Right atrium auricular region (tissue), 2 donors: Measurements from ENCODE around the gene C19orf44. TPM values are rescaled to one million over a fixed set of nuclear protein-coding genes. Genes with fewer than 3 reads are reported as not detected.
"Not testable (repeated sequence)": the region's sequence is repeated elsewhere in the genome, so short reads cannot be mapped to it uniquely, and the experiment has no call there.

Experiments used
- DNase-seq: peaks from one replicate; pipeline ENCODE4 v3.0.0-alpha.2; 2019; ENCODE audit warnings: low spot score
- H3K27ac ChIP-seq, 2 donors: fragments of 200-600 bp; sonication (generic); 1 replicate in 1 of 2; 2 replicates in 1 of 2; pipeline ENCODE4 v1.5.1; 2016 to 2019
- H3K27me3 ChIP-seq, 2 donors: fragments of 200-600 bp; sonication (generic); one replicate each; pipeline versions ENCODE4 v1.5.1 to v1.6.0; 2017 to 2019
- H3K36me3 ChIP-seq: fragments of 200-600 bp; sonication (generic); one replicate; pipeline ENCODE4 v1.5.1; 2016
- H3K4me1 ChIP-seq, 2 donors: fragments of 200-600 bp; sonication (generic); one replicate each; pipeline versions ENCODE4 v1.5.1 to v1.6.0; 2017 to 2019
- H3K4me3 ChIP-seq, 2 donors: fragments of 200-600 bp; sonication (generic); 1 replicate in 1 of 2; 2 replicates in 1 of 2; pipeline ENCODE4 v1.5.1; 2017 to 2019; ENCODE audit warnings: mild to moderate bottlenecking in 1 of 2, moderate library complexity in 1 of 2
- H3K9me3 ChIP-seq, 2 donors: fragments of 200-600 bp; sonication (generic); one replicate each; pipeline ENCODE4 v1.5.1; 2019
- CTCF ChIP-seq, 2 donors: fragments of 200-600 bp; sonication (generic); IDR thresholded peaks; one replicate each; pipeline ENCODE4 v1.5.1; 2019; ENCODE audit warnings: antibody characterized with exemption in 2 of 2
- total RNA-seq, 2 donors: library from RNA; depleted of rRNA; stranded (reverse); fragments of >200 nt; gene quantifications; one replicate each; pipeline ENCODE4 v1.1.0, GENCODE V29; 2016

C19orf44 gene
- total RNA-seq, 2 donors from 2014 or later = 2.3 to 6.0 TPM

- no peak for DNase-seq
- TF ChIP-seq CTCF (IDR thresholded peaks at IDR 0.05) = no peak
- Histone ChIP-seq H3K9me3 (no peaks in the 10 kb centered on the region), H3K4me1 (peaks cover 0 to 9% of the 10 kb centered on the region in 2 donors), H3K4me3 (no peak overlapping the region), H3K36me3 (peaks cover 27% of the 10 kb centered on the region), H3K27me3 (no peaks in the 10 kb centered on the region), H3K27ac (peak overlapping the region; percentile 46 to 53)
These were observed 12.4 kb downstream of the C19orf44 start for GRCh38 chr19:16508546-16508945.

GRCh38 chr19:16509141-16510061, 13.2 kb downstream of the C19orf44 start:
- H3K27me3 ChIP-seq = no peaks in the 10 kb centered on the region
- H3K4me1 ChIP-seq = peaks cover 0 to 9% of the 10 kb centered on the region in 2 donors
- DNase-seq = peak; percentile 80
- no peaks in the 10 kb centered on the region for H3K9me3 ChIP-seq
- H3K36me3 ChIP-seq = peaks cover 29% of the 10 kb centered on the region
- H3K4me3 ChIP-seq = no peak overlapping the region
- no peak for TF ChIP-seq CTCF (IDR thresholded peaks at IDR 0.05)
- H3K27ac ChIP-seq = peak overlapping the region; percentile 46 to 53

GRCh38 chr19:16512611-16513010, 16.4 kb downstream of the C19orf44 start:
- not testable (repeated sequence) for DNase-seq, H3K4me3 ChIP-seq, H3K27me3 ChIP-seq, H3K27ac ChIP-seq, H3K4me1 ChIP-seq, H3K9me3 ChIP-seq
- H3K36me3 ChIP-seq = peaks cover 46% of the 10 kb centered on the region

- TF ChIP-seq CTCF (IDR thresholded peaks at IDR 0.05) = no peak
These were observed 18.3 kb downstream of the C19orf44 start for GRCh38 chr19:16514383-16515019.

GRCh38 chr19:16516381-16516780, 20.2 kb downstream of the C19orf44 start:
- no peaks in the 10 kb centered on the region for H3K27me3 ChIP-seq
- TF ChIP-seq CTCF (IDR thresholded peaks at IDR 0.05) = no peak
- peaks cover 68% of the 10 kb centered on the region for H3K36me3 ChIP-seq
- H3K27ac ChIP-seq = no peak overlapping the region
- no peaks in the 10 kb centered on the region for H3K9me3 ChIP-seq
- no peak overlapping the region for H3K4me3 ChIP-seq
- H3K4me1 ChIP-seq = no peaks in the 10 kb centered on the region
- no peak for DNase-seq

More at GRCh38 chr19:16514383-16515019, 18.3 kb downstream of the C19orf44 start:
- no peak overlapping the region for H3K27ac ChIP-seq
- no peak for DNase-seq
- H3K9me3 ChIP-seq = no peaks in the 10 kb centered on the region
- peaks cover 59% of the 10 kb centered on the region for H3K36me3 ChIP-seq
- H3K4me1 ChIP-seq = peaks cover 0 to 9% of the 10 kb centered on the region in 2 donors
- H3K4me3 ChIP-seq = no peak overlapping the region
- no peaks in the 10 kb centered on the region for H3K27me3 ChIP-seq

GRCh38 chr19:16516923-16517610, 20.9 kb downstream of the C19orf44 start:
- H3K36me3 ChIP-seq = peaks cover 74% of the 10 kb centered on the region
- no peaks in the 10 kb centered on the region for H3K9me3 ChIP-seq
- no peaks in the 10 kb centered on the region for H3K27me3 ChIP-seq
- DNase-seq = no peak
- no peak for TF ChIP-seq CTCF (IDR thresholded peaks at IDR 0.05)
- no peaks in the 10 kb centered on the region for H3K4me1 ChIP-seq
- H3K27ac ChIP-seq = no peak overlapping the region
- H3K4me3 ChIP-seq = no peak overlapping the region
